GM10266 (cell line): ENCODE results near the gene KIRREL2.

Source experiments
- DNase-seq: peaks from one replicate; pipeline ENCODE4 v3.0.0; 2012; ENCODE audit errors: extremely low spot score
- TF ChIP-seq, protein P1 (sequence below): IDR thresholded peaks from 2 replicates; pipeline ENCODE4 v1.5.1; 2012; ENCODE audit warnings: mild to moderate bottlenecking, low read depth; ENCODE audit not compliant: control insufficient read depth, insufficient read depth; ENCODE audit errors: missing control alignments

The KIRREL2 gene

DNA sequence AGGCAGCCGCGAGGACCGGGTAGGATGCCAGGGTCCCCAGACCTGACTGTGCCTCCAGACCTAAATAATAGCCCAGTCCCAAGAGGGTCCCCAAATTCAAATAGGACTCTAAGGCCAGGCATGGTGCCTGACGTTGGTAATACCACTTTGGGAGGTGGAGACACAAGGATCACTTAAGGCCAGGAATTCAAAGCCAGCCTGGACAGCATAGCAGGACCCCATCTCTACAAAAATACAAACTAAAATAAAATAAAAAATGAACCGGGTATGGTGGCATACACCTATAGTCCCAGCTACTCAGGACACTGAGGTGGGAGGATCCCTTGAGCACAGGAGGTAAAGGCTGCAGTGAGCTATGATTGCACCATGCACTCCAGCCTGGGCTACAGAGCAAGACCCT, 6.3 kb downstream of the KIRREL2 start:
- TF ChIP-seq, protein P1, sequence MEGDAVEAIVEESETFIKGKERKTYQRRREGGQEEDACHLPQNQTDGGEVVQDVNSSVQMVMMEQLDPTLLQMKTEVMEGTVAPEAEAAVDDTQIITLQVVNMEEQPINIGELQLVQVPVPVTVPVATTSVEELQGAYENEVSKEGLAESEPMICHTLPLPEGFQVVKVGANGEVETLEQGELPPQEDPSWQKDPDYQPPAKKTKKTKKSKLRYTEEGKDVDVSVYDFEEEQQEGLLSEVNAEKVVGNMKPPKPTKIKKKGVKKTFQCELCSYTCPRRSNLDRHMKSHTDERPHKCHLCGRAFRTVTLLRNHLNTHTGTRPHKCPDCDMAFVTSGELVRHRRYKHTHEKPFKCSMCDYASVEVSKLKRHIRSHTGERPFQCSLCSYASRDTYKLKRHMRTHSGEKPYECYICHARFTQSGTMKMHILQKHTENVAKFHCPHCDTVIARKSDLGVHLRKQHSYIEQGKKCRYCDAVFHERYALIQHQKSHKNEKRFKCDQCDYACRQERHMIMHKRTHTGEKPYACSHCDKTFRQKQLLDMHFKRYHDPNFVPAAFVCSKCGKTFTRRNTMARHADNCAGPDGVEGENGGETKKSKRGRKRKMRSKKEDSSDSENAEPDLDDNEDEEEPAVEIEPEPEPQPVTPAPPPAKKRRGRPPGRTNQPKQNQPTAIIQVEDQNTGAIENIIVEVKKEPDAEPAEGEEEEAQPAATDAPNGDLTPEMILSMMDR: no peak

DNA sequence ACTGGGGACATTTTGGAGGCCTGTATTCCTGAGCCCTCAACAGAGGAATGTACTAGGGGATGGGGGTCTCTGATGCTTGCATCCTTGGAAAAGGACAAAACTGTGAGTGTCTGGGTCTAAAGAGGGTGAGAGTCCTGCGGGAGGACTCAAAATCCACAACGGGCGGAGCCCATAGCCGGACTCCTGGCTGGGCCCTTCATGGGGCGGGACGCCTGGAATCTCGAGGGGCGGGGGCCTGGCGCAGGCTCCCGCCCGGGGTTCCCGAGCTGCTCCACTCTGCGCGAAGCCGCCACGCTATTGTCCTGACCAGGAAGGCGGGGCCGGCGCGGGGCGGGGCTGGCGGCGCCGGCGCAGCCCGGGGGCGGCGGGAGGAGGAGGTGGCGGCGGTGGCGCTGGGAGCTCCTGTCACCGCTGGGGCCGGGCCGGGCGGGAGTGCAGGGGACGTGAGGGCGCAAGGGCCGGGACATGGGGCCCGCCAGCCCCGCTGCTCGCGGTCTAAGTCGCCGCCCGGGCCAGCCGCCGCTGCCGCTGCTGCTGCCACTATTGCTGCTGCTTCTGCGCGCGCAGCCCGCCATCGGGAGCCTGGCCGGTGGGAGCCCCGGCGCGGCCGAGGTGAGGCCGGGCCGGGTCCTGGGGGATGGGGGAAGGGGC, 11.6 kb downstream of the KIRREL2 start, which contains the start of gene APLP1:
Gene APLP1 (plus strand): TSS at position 403 of the 651 bp plus-strand sequence. CDS start 63 bp downstream, at position 466.
- TF ChIP-seq, protein P1: no peak
- DNase-seq: peak; percentile 83

More for the DNA sequence above, 6.3 kb downstream of the KIRREL2 start:
- DNase-seq: no peak

DNA sequence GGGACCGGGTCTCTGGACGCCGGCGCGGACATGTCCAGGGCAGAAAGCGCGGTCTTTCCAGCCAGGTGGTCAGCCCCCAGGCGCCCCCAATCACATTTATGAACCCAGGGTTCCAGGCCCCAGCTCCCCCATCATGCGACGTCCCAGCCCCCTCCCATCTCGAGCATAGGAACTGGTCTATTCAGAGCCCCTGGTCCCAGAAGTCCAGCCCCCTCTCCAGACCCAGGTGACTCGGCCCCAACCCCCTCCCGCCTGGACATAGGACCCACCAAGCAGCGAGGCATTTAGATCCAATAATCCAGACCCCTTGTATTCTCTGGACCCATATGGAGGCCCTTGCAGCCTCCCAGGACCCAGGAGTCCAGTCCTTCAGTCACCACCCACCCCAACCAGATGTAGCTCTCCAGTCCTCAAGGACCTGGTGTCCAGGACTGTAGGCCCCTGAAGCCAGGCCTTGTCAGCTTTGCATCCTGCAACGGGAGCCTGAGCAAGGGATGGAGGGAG, 12.2 kb downstream of the KIRREL2 start:
- no peak for DNase-seq
- TF ChIP-seq, protein P1: no peak

- TF ChIP-seq, protein P1: no peak
- peak; percentile 92 for DNase-seq
These were observed 12.8 kb downstream of the KIRREL2 start for GRCh38 chr19:35869327-35870123.

GRCh38 chr19:35870124-35870736, 13.5 kb downstream of the KIRREL2 start:
- DNase-seq: peak; percentile 81

DNA sequence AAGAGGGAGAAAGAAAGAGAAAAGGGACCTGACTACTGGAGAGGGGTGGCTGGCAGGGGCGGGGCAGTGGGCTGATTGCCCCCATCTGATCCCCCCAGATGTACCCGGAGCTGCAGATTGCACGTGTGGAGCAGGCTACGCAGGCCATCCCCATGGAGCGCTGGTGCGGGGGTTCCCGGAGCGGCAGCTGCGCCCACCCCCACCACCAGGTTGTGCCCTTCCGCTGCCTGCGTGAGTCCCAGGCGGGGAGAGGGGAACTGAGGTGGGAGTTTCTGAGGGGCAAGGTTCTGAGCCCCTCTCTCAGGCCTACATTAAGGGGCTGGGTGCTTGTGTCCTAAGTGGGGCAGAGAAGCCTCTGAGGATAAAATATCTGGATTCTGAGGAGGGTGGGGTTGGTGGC, 14.1 kb downstream of the KIRREL2 start:
- DNase-seq: no peak

DNA sequence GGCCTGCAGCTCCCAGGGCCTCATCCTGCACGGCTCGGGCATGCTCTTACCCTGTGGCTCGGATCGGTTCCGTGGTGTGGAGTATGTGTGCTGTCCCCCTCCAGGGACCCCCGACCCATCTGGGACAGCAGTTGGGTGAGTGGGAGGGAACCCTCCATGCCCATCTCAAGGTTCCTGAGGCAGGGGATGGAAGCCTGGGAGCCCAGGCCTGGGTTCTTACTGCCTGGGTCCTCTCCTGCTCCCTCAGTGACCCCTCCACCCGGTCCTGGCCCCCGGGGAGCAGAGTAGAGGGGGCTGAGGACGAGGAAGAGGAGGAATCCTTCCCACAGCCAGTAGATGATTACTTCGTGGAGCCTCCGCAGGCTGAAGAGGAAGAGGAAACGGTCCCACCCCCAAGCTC, 14.9 kb downstream of the KIRREL2 start:
- TF ChIP-seq, protein P1: no peak

More for the DNA sequence above, 14.1 kb downstream of the KIRREL2 start:
- TF ChIP-seq, protein P1: no peak

More for the DNA sequence above, 14.9 kb downstream of the KIRREL2 start:
- no peak for DNase-seq
